Measurements from ENCODE around the gene DNAJC4.

The DNAJC4 gene

DNA sequence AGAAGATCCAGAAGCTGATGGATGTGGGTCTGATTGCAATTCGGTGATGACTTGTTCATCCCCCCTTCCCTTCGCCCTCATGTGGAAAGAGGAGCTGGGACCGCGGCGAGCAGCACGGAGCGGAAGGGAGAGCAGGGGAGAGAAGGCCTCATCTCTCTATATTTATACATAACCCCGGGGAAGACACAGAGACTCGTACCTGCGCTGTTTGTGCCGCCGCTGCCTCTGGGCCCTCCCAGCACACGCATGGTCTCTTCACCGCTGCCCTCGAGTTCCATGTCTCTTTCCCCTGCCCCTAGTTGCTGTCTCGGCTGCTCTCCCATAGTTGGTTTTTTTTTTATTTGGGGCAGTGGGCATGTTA, 26.3 kb upstream of the DNAJC4 start:
- no peaks in the 10 kb centered on the region for H3K36me3 ChIP-seq (ENCODE audit: control insufficient read depth, insufficient read depth, low read length)
- no peak overlapping the region for H2AFZ ChIP-seq
- H3K4me3 ChIP-seq (ENCODE audit: low read depth, low read length) = no peak overlapping the region
- no peaks in the 10 kb centered on the region for H3K9me3 ChIP-seq (ENCODE audit: control insufficient read depth, low read length)
- no peak overlapping the region for H3K9ac ChIP-seq
- H3K4me1 ChIP-seq = peaks cover 4% of the 10 kb centered on the region
- peak overlapping the region; percentile 24 for H3K27ac ChIP-seq
- H3K27me3 ChIP-seq (ENCODE audit: control insufficient read depth, insufficient read depth, low read length) = no peaks in the 10 kb centered on the region
- H3K4me2 ChIP-seq (ENCODE audit: low read length) = no peak overlapping the region
- TF ChIP-seq CTCF (IDR thresholded peaks at IDR 0.05) = no peak
- no peaks in the 10 kb centered on the region for H3K79me2 ChIP-seq

DNA sequence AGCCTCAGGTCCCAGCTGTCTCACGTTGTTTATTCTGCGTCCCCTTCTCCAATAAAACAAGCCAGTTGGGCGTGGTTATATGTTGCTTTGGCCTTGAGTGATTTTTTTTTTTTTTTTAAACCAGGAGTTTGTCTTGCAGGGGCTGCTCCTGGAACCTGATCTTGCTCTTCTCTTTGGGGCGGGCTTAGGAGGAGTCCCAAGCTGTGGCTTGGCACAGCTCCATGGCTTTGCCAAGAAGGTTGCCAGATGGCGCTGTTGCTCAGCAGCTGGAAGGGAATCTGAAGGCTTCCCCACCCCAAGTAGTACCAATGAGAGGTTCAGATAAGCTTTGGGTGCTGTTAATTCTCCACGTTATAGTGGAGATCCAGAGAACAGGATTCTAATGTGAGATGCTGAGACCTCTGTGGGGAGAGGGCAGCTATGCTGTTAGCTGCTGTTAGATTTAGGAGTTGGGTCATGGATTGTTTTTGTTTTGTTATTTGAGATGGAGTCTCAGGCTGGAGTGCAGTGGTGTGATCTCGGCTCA, 25.8 kb upstream of the DNAJC4 start:
- H3K36me3 ChIP-seq (ENCODE audit: control insufficient read depth, insufficient read depth, low read length) = no peaks in the 10 kb centered on the region

GRCh38 chr11:64206457-64207255, 23.7 kb upstream of the DNAJC4 start, which contains the start of gene FERMT3:
Gene FERMT3, plus strand, starts transcription at chr11:64206721. Its CDS starts 644 bp downstream, at chr11:64207365.
- H3K27ac ChIP-seq = peak within 1 kb of the TSS; percentile 60
- no peaks in the 10 kb centered on the region for H3K79me2 ChIP-seq
- no peak within 1 kb of the TSS for H2AFZ ChIP-seq
- peaks cover 4% of the 10 kb centered on the region for H3K4me1 ChIP-seq
- no peaks in the 10 kb centered on the region for H3K36me3 ChIP-seq (ENCODE audit: control insufficient read depth, insufficient read depth, low read length)
- H3K4me3 ChIP-seq (ENCODE audit: low read depth, low read length) = peak within 1 kb of the TSS; percentile 9
- H3K9ac ChIP-seq = no peak within 1 kb of the TSS
- peak within 1 kb of the TSS; percentile 5 for H3K4me2 ChIP-seq (ENCODE audit: low read length)
- H3K9me3 ChIP-seq (ENCODE audit: control insufficient read depth, low read length) = no peaks in the 10 kb centered on the region
- no peaks in the 10 kb centered on the region for H3K27me3 ChIP-seq (ENCODE audit: control insufficient read depth, insufficient read depth, low read length)
- no peak for TF ChIP-seq CTCF (IDR thresholded peaks at IDR 0.05)

More for the DNA sequence above, 25.8 kb upstream of the DNAJC4 start:
- Histone ChIP-seq H3K27ac (peak overlapping the region; percentile 24), H3K4me1 (peaks cover 4% of the 10 kb centered on the region), H3K79me2 (no peaks in the 10 kb centered on the region), H3K4me2 (ENCODE audit: low read length) (no peak overlapping the region), H3K4me3 (ENCODE audit: low read depth, low read length) (no peak overlapping the region), H2AFZ (no peak overlapping the region), H3K9me3 (ENCODE audit: control insufficient read depth, low read length) (no peaks in the 10 kb centered on the region), H3K9ac (no peak overlapping the region), H3K27me3 (ENCODE audit: control insufficient read depth, insufficient read depth, low read length) (no peaks in the 10 kb centered on the region)
- peak; percentile 73 for TF ChIP-seq CTCF (IDR thresholded peaks at IDR 0.05)

GRCh38 chr11:64207256-64208085, 22.9 kb upstream of the DNAJC4 start:
- Histone ChIP-seq H3K9ac (no peak overlapping the region), H3K27me3 (ENCODE audit: control insufficient read depth, insufficient read depth, low read length) (no peaks in the 10 kb centered on the region), H3K36me3 (ENCODE audit: control insufficient read depth, insufficient read depth, low read length) (no peaks in the 10 kb centered on the region), H3K4me1 (peaks cover 4% of the 10 kb centered on the region), H3K9me3 (ENCODE audit: control insufficient read depth, low read length) (no peaks in the 10 kb centered on the region), H3K27ac (peak overlapping the region; percentile 60), H3K4me3 (ENCODE audit: low read depth, low read length) (peak overlapping the region; percentile 9), H3K79me2 (no peaks in the 10 kb centered on the region), H3K4me2 (ENCODE audit: low read length) (no peak overlapping the region), H2AFZ (no peak overlapping the region)
- no peak for TF ChIP-seq CTCF (IDR thresholded peaks at IDR 0.05)
